ENCODE measurements around the gene SH3GL2.

Gene SH3GL2

DNA sequence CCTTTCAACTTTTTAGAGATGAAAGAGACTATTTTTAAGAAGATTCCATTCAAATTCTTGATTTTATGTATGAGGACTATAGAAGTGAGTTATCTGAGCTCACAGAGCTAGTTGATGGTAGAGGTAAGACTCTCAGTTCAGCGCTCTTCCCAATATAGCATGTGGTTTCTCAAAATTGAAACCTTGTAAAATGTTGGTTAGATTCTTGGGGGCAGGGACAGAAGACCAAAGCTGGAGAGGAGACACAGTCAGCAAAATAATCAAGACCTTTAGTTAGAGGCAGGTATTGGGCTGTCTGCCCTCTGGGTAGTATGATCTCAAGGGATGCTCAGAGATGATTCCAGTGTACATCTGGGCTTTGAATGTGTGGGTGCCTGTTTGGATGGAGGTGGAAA is 246.4 kb downstream of the SH3GL2 start:
- Histone ChIP-seq H3K9me3 (ENCODE audit: control insufficient read depth, insufficient read depth, low read length) (no peaks in the 10 kb centered on the region), H3K4me3 (ENCODE audit: low read depth, low read length) (no peak overlapping the region), H3K36me3 (ENCODE audit: control insufficient read depth, insufficient read depth, low read length) (no peaks in the 10 kb centered on the region), H3K9ac (ENCODE audit: low read depth, low read length) (no peak overlapping the region), H3K27me3 (ENCODE audit: control insufficient read depth, insufficient read depth, low read length) (no peaks in the 10 kb centered on the region), H3K4me1 (ENCODE audit: control insufficient read depth, insufficient read depth, low read length) (no peaks in the 10 kb centered on the region)

DNA sequence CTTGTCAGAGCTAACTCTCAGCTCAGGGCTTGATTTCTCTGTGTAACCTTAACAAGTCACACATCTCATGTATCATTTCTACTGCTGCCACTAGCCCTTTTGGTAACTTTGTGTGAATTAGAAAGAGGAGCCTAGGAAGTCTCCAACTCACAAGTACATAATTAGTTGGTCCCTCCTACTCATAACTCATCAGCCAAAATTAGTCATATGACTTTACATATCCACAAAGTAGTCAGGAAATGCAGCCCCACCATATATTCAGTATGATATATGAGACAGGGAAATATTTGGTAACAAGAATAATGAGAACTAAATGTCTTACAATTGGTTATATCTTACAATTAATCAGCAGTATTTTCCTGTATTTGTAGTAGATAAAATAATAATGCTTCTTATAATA is 250.2 kb downstream of the SH3GL2 start:
- H3K36me3 ChIP-seq (ENCODE audit: control insufficient read depth, insufficient read depth, low read length): no peaks in the 10 kb centered on the region
- H3K9me3 ChIP-seq (ENCODE audit: control insufficient read depth, insufficient read depth, low read length): no peaks in the 10 kb centered on the region
- H3K4me1 ChIP-seq (ENCODE audit: control insufficient read depth, insufficient read depth, low read length): no peaks in the 10 kb centered on the region
- no peak overlapping the region for H3K4me3 ChIP-seq (ENCODE audit: low read depth, low read length)
- H3K9ac ChIP-seq (ENCODE audit: low read depth, low read length): no peak overlapping the region
- no peaks in the 10 kb centered on the region for H3K27me3 ChIP-seq (ENCODE audit: control insufficient read depth, insufficient read depth, low read length)

DNA sequence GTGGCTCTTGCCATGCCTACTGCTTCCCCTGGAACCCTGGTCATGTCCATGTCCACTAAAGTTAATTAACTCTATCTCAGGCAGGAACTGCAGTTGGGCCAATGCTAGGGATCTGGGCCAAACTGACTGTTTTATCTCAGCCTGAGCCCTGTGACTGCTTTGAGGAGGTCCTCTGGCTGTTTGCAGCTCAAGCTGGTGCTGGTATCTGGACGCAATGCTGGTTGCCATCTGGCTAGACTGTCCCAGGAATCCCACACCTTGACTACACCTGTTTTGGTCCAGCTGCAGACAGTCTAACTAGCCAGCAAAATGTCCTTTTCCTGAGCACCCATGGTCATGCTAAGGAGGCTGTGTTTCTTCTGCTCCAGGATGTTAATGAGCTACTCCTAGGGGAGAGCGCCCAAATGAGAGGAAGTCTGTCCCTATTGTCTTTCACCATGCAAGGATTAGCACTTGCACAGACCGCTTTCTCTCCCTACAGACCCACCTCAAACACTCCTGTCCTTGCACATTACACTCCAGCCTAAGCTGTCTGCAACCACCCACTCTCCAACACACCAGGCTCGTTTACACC is 251.0 kb downstream of the SH3GL2 start:
- H3K27me3 ChIP-seq (ENCODE audit: control insufficient read depth, insufficient read depth, low read length): no peaks in the 10 kb centered on the region
- H3K4me1 ChIP-seq (ENCODE audit: control insufficient read depth, insufficient read depth, low read length): no peaks in the 10 kb centered on the region
- no peak overlapping the region for H3K9ac ChIP-seq (ENCODE audit: low read depth, low read length)
- H3K9me3 ChIP-seq (ENCODE audit: control insufficient read depth, insufficient read depth, low read length): no peaks in the 10 kb centered on the region
- H3K4me3 ChIP-seq (ENCODE audit: low read depth, low read length): no peak overlapping the region
- no peaks in the 10 kb centered on the region for H3K36me3 ChIP-seq (ENCODE audit: control insufficient read depth, insufficient read depth, low read length)

DNA sequence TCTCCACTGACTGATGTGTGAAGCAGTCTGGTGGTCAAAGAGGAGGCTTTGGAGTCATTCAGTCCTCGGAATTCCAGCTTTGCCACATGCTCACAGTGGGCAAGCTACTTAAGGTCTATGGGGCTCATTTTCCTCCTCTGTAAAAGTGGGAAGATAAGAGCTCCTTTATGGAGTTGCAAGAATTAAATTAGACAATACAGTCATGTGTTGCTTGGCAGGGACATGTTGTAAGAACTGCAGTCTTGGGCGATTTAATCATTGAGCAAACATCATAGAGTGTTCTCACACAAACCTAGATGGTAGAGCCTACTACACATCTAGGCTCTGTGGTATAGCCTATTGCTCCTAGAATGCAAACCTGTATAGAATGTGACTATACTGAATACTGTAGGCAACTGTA is 253.9 kb downstream of the SH3GL2 start:
- H3K9me3 ChIP-seq (ENCODE audit: control insufficient read depth, insufficient read depth, low read length): no peaks in the 10 kb centered on the region
- no peak overlapping the region for H3K4me3 ChIP-seq (ENCODE audit: low read depth, low read length)
- H3K9ac ChIP-seq (ENCODE audit: low read depth, low read length): no peak overlapping the region
- H3K36me3 ChIP-seq (ENCODE audit: control insufficient read depth, insufficient read depth, low read length): no peaks in the 10 kb centered on the region
- H3K4me1 ChIP-seq (ENCODE audit: control insufficient read depth, insufficient read depth, low read length): no peaks in the 10 kb centered on the region
- no peaks in the 10 kb centered on the region for H3K27me3 ChIP-seq (ENCODE audit: control insufficient read depth, insufficient read depth, low read length)

DNA sequence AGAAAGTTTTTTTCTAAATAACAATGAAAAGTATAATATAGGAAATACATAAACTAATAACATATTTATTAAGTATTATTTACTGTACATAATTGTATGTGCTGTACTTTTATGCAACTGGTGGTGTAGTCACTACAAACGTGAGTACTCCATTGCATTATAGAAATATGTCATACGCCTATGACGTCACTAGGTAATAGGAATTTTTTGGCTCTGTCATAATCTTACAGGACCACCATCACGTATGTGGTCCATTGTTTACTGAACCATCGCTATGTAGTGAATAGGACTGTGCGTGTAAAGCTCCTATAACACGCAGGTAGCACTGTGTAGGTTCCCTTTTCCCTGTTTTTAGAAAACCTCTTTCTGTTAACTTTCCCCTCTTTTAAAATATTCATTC is 255.0 kb downstream of the SH3GL2 start:
- Histone ChIP-seq H3K27me3 (ENCODE audit: control insufficient read depth, insufficient read depth, low read length) (no peaks in the 10 kb centered on the region), H3K9ac (ENCODE audit: low read depth, low read length) (no peak overlapping the region), H3K36me3 (ENCODE audit: control insufficient read depth, insufficient read depth, low read length) (no peaks in the 10 kb centered on the region), H3K9me3 (ENCODE audit: control insufficient read depth, insufficient read depth, low read length) (no peaks in the 10 kb centered on the region), H3K4me3 (ENCODE audit: low read depth, low read length) (no peak overlapping the region), H3K4me1 (ENCODE audit: control insufficient read depth, insufficient read depth, low read length) (no peaks in the 10 kb centered on the region)

DNA sequence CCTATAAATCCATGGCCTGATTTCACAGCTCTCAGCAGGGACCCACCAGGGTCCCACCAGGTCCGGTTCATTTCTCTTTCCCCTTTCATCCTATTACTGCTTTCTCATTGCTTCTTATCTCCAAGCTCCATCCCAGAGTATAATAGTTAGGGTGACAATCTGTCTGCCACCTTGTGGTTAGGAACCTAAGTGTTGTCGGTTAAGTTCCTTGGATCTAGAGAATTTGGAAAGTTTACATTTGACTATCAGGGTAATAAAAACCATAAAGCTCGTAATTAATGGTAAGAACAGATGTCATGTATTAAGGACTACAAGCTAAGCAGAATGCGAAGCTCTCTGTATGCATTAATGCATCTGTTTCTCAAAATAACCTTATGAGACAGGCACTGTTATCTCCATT is 259.1 kb downstream of the SH3GL2 start:
- Histone ChIP-seq H3K27me3 (ENCODE audit: control insufficient read depth, insufficient read depth, low read length) (no peaks in the 10 kb centered on the region), H3K36me3 (ENCODE audit: control insufficient read depth, insufficient read depth, low read length) (no peaks in the 10 kb centered on the region), H3K4me3 (ENCODE audit: low read depth, low read length) (no peak overlapping the region), H3K9me3 (ENCODE audit: control insufficient read depth, insufficient read depth, low read length) (no peaks in the 10 kb centered on the region), H3K9ac (ENCODE audit: low read depth, low read length) (no peak overlapping the region), H3K4me1 (ENCODE audit: control insufficient read depth, insufficient read depth, low read length) (no peaks in the 10 kb centered on the region)

DNA sequence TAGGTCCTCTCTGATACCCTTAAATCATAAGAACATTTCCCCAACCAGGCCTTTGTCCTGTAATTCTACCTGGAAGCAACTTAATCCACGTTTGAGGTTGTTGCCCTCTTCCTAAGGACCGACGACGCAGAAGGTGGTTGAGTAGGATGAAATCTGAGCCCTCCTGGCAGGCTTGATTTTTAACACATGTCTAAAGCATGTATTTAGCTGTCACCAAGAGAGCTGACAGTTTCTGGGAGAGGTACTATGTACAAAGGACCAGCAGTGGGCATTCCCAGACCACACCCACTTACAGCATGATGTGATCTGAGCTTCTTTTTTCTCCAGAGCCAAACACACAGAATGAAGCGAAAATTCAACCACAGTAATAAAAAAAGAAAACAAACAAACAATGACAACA is 260.9 kb downstream of the SH3GL2 start:
- Histone ChIP-seq H3K9me3 (ENCODE audit: control insufficient read depth, insufficient read depth, low read length) (no peaks in the 10 kb centered on the region), H3K4me1 (ENCODE audit: control insufficient read depth, insufficient read depth, low read length) (no peaks in the 10 kb centered on the region), H3K4me3 (ENCODE audit: low read depth, low read length) (no peak overlapping the region), H3K9ac (ENCODE audit: low read depth, low read length) (no peak overlapping the region), H3K27me3 (ENCODE audit: control insufficient read depth, insufficient read depth, low read length) (no peaks in the 10 kb centered on the region), H3K36me3 (ENCODE audit: control insufficient read depth, insufficient read depth, low read length) (no peaks in the 10 kb centered on the region)

DNA sequence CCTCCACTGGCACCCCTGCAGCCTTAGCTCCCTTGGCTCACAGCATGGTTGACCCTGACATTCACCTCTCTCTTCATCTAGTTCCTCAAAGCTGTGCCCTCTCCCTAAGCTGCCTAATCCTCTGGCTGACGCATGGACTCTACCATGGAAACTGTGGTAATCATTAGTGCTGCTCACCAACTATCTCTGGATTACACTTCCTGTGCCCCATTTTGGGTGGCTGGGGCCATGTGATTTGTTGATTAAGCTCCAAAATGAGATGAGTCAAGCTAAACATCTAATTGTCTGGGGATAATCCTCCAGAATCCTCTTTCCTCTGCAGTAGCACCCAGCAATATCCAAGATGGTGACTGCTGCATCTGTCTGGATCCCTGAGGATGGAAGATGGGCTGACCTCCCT is 264.4 kb downstream of the SH3GL2 start:
- H3K4me1 ChIP-seq (ENCODE audit: control insufficient read depth, insufficient read depth, low read length): no peaks in the 10 kb centered on the region
- H3K27me3 ChIP-seq (ENCODE audit: control insufficient read depth, insufficient read depth, low read length): no peaks in the 10 kb centered on the region
- H3K4me3 ChIP-seq (ENCODE audit: low read depth, low read length): no peak overlapping the region
- no peaks in the 10 kb centered on the region for H3K9me3 ChIP-seq (ENCODE audit: control insufficient read depth, insufficient read depth, low read length)
- H3K36me3 ChIP-seq (ENCODE audit: control insufficient read depth, insufficient read depth, low read length): no peaks in the 10 kb centered on the region
- H3K9ac ChIP-seq (ENCODE audit: low read depth, low read length): no peak overlapping the region
